IMR-90 (cell line): ENCODE results near the gene LEP. TPM values are rescaled to one million over a fixed set of nuclear protein-coding genes. Genes with fewer than 3 reads are reported as not detected.
A peak's percentile ranks its signal among the peaks of the same experiment; 100 is the strongest.

Experiments used
- ATAC-seq: fragments of 200-7000 bp; cut with Tn5 transposase; 2 replicates; pipeline ENCODE4 v1.9.1; 2020; ENCODE audit warnings: low read depth, mild to moderate bottlenecking, moderate library complexity
- Bru-seq: library from RNA; stranded (reverse); fragments of 400-500 nt; gene quantifications from one replicate; lab custom pipeline; 2021; lab: Mats Ljungman, UMichigan
- BruChase-seq, 2 experiments: library from RNA; stranded (reverse); fragments of 400-500 nt; gene quantifications; one replicate each; lab custom pipeline; 2021; lab: Mats Ljungman, UMichigan
- BruUV-seq: library from RNA; stranded (reverse); fragments of 400-500 nt; replicated peaks from 2 replicates; lab custom pipeline; 2021; lab: Mats Ljungman, UMichigan
- CTCF ChIA-PET: fragments of 300-600 bp; formaldehyde crosslinking; extraction: SDS; loops from one replicate; lab custom pipeline; 2021; ENCODE audit warnings: antibody characterized with exemption; lab: Yijun Ruan, JAX
- POLR2A ChIA-PET: fragments of 300-600 bp; sonication (Branson Sonifier 250); formaldehyde crosslinking; loops from one replicate; lab custom pipeline; 2022; ENCODE audit warnings: antibody characterized with exemption; ENCODE audit not compliant: unreplicated experiment; lab: Charles Lee
- DNase-seq: peaks from one replicate; pipeline ENCODE4 v3.0.0; 2013
- H2AFZ ChIP-seq: replicated peaks from 2 replicates; pipeline ENCODE3; 2013; ENCODE audit warnings: low read length, mild to moderate bottlenecking; ENCODE audit not compliant: poor library complexity
- H2AK5ac ChIP-seq: 2 replicates; pipeline ENCODE4 v1.6.1; 2013; ENCODE audit warnings: low read depth, low read length, inconsistent platforms
- H2AK9ac ChIP-seq: replicated peaks from 2 replicates; pipeline ENCODE3; 2013; ENCODE audit warnings: mild to moderate bottlenecking, low read depth, low read length, moderate library complexity; ENCODE audit not compliant: poor library complexity
- H2BK120ac ChIP-seq: 2 replicates; pipeline ENCODE4 v1.6.1; 2013; ENCODE audit warnings: low read depth, low read length, inconsistent platforms
- H2BK15ac ChIP-seq: 3 replicates; pipeline ENCODE4 v1.6.1; 2013; ENCODE audit warnings: low read depth, low read length, inconsistent platforms
- H2BK20ac ChIP-seq: 2 replicates; pipeline ENCODE4 v1.6.1; 2013; ENCODE audit warnings: low read depth, mild to moderate bottlenecking, inconsistent platforms, low read length, moderate library complexity
- H2BK5ac ChIP-seq: 2 replicates; pipeline ENCODE4 v1.6.1; 2013; ENCODE audit warnings: mild to moderate bottlenecking, low read depth, low read length, inconsistent platforms; ENCODE audit not compliant: poor library complexity, severe bottlenecking
- H3K14ac ChIP-seq: replicated peaks from 2 replicates; pipeline ENCODE4 v1.6.1; 2013; ENCODE audit warnings: low read depth, low read length, inconsistent platforms
- H3K18ac ChIP-seq: 2 replicates; pipeline ENCODE4 v1.6.1; 2013; ENCODE audit warnings: low read depth, low read length, control low read depth
- H3K23ac ChIP-seq: 2 replicates; pipeline ENCODE4 v1.6.1; 2013; ENCODE audit warnings: low read depth, low read length, inconsistent platforms
- H3K27ac ChIP-seq: 2 replicates; pipeline ENCODE4 v1.5.1; 2013; ENCODE audit warnings: mild to moderate bottlenecking, control low read depth, low read length; ENCODE audit not compliant: insufficient read depth
- H3K27me3 ChIP-seq: 2 replicates; pipeline ENCODE4 v1.6.1; 2013; ENCODE audit warnings: low read length; ENCODE audit not compliant: control insufficient read depth, insufficient read depth
- H3K36me3 ChIP-seq: 2 replicates; pipeline ENCODE4 v1.6.1; 2013; ENCODE audit warnings: low read length, mixed read lengths; ENCODE audit not compliant: control insufficient read depth, insufficient read depth
- H3K4ac ChIP-seq: 2 replicates; pipeline ENCODE4 v1.6.1; 2013; ENCODE audit warnings: low read depth, low read length, inconsistent platforms
- H3K4me1 ChIP-seq: 2 replicates; pipeline ENCODE4 v1.6.1; 2013; ENCODE audit warnings: low read length, mixed read lengths; ENCODE audit not compliant: control insufficient read depth, insufficient read depth
- H3K4me2 ChIP-seq: 2 replicates; pipeline ENCODE4 v1.6.1; 2013; ENCODE audit warnings: low read depth, mild to moderate bottlenecking, control low read depth, low read length, moderate library complexity
- H3K4me3 ChIP-seq: 2 replicates; pipeline ENCODE4 v1.5.1; 2013; ENCODE audit warnings: low read depth, mild to moderate bottlenecking, control low read depth, low read length, moderate library complexity; ENCODE audit not compliant: insufficient read depth
- H3K56ac ChIP-seq: 2 replicates; pipeline ENCODE4 v1.6.1; 2013; ENCODE audit warnings: low read length, inconsistent platforms; ENCODE audit not compliant: insufficient read depth; ENCODE audit errors: extremely low read depth
- H3K79me1 ChIP-seq, 2 experiments: 2 replicates each; pipeline ENCODE4 v1.6.1; 2013; ENCODE audit warnings: low read length in 2 of 2, inconsistent platforms in 1 of 2, low read depth in 1 of 2
- H3K9ac ChIP-seq: 2 replicates; pipeline ENCODE4 v1.6.1; 2013; ENCODE audit warnings: low read depth, low read length, control low read depth
- H3K9me1 ChIP-seq: 2 replicates; pipeline ENCODE4 v1.6.1; 2013; ENCODE audit warnings: low read length, inconsistent platforms; ENCODE audit not compliant: insufficient read depth
- H3K9me3 ChIP-seq: 2 replicates; pipeline ENCODE4 v1.6.1; 2013; ENCODE audit warnings: low read length; ENCODE audit not compliant: control insufficient read depth, insufficient read depth
- H4K20me1 ChIP-seq: 2 replicates; pipeline ENCODE4 v1.6.1; 2013; ENCODE audit warnings: low read length, inconsistent platforms; ENCODE audit not compliant: insufficient read depth
- H4K5ac ChIP-seq: 2 replicates; pipeline ENCODE4 v1.6.1; 2013; ENCODE audit warnings: mild to moderate bottlenecking, low read depth, low read length, control low read depth
- H4K8ac ChIP-seq, 2 experiments: 2 replicates each; pipeline ENCODE4 v1.6.1; 2013; ENCODE audit warnings: low read depth in 2 of 2, low read length in 2 of 2, control low read depth in 1 of 2, inconsistent platforms in 1 of 2
- H4K91ac ChIP-seq: 2 replicates; pipeline ENCODE4 v1.6.1; 2013; ENCODE audit warnings: low read depth, low read length, inconsistent platforms; ENCODE audit not compliant: insufficient read depth
- BHLHE40 ChIP-seq: fragments of 150-350 bp; IDR thresholded peaks from 2 replicates; pipeline ENCODE4 v1.6.1; 2016; ENCODE audit warnings: mild to moderate bottlenecking, low read depth, low read length
- CEBPB ChIP-seq: IDR thresholded peaks from 2 replicates; pipeline ENCODE4 v1.6.1; 2012; ENCODE audit warnings: low read depth, low read length, improper control_type of control experiment
- MAZ ChIP-seq: IDR thresholded peaks from 2 replicates; pipeline ENCODE4 v1.6.1; 2012; ENCODE audit warnings: low read depth, mild to moderate bottlenecking, low read length, improper control_type of control experiment, moderate library complexity, borderline replicate concordance
- WGBS, 2 experiments: methylation state at CpG; one replicate each; pipeline versions ENCODE4 v1.1.5 to v1.1.7; 2013; ENCODE audit warnings: missing lambda C conversion rate in 2 of 2; ENCODE audit not compliant: insufficient read length in 1 of 2; ENCODE audit errors: extremely low coverage in 2 of 2; 5-methylcytosine and 5-hydroxymethylcytosine counted together
- dilution Hi-C: fragments of 300-500 bp; cut with HindIII; formaldehyde crosslinking; loops from one replicate; pipeline ENCODE4 v1.14.3; 2018; ENCODE audit warnings: low sequenced_read_pairs; ENCODE audit not compliant: unreplicated experiment
- in situ Hi-C: fragments of 300-500 bp; cut with MboI; formaldehyde crosslinking; loops from 3 replicates; pipeline ENCODE4 v1.14.3; 2019; ENCODE audit warnings: low sequenced_read_pairs, inconsistent platforms, mixed read lengths
- intact Hi-C: fragments of 100-400 bp; cut with micrococcal nuclease; formaldehyde crosslinking; loops from 2 replicates; pipeline ENCODE4 v1.10.0; 2022
- long read RNA-seq: library from polyadenylated mRNA; unstranded; transcript quantifications from one replicate; pipeline ENCODE4 v2.0.0, GENCODE V29; 2021; ENCODE audit not compliant: unreplicated experiment
- polyA plus RNA-seq, 3 experiments: library from polyadenylated mRNA; depleted of rRNA; stranded (reverse); fragments of >200 nt; gene quantifications; 2 replicates each; pipeline ENCODE4 v1.2.3, GENCODE V29; 2012; ENCODE audit warnings: low replicate concordance in 1 of 3
- total RNA-seq: library from RNA; depleted of rRNA; stranded (reverse); fragments of >200 nt; gene quantifications from 2 replicates; pipeline ENCODE4 v1.2.3, GENCODE V29; 2012; rRNA removed

LEP gene
- not detected in 2 replicates for total RNA-seq
- polyA plus RNA-seq (2012; rRNA removed) = not detected in 2 replicates
- not detected in 2 replicates for polyA plus RNA-seq (2012; cell fraction: cytosol; rRNA removed)
- polyA plus RNA-seq (2012; cell fraction: nucleus; rRNA removed; ENCODE audit: low replicate concordance) = not detected in 2 replicates
- not detected for Bru-seq, nascent RNA
- BruChase-seq, experiment 1, labeled RNA remaining after a 6-hour chase = not detected
- BruChase-seq, experiment 2, labeled RNA remaining after a 2-hour chase = not detected
- long read RNA-seq = 0 reads

GRCh38 chr7:128240696-128241386 is at the start of gene LEP:
LEP (plus strand) TSS chr7:128241278; CDS start chr7:128252019, 10,741 bp downstream.
- ATAC-seq (no peak), DNase-seq (no peak)
- H3K4me1 ChIP-seq = no peaks in the 10 kb centered on the region
- no peak within 1 kb of the TSS for H4K5ac ChIP-seq
- no peak within 1 kb of the TSS for H2AK9ac ChIP-seq
- no peak within 1 kb of the TSS for H2BK120ac ChIP-seq
- H3K4me3 ChIP-seq = no peak within 1 kb of the TSS
- no peak within 1 kb of the TSS for H3K14ac ChIP-seq
- peaks cover 17% of the 10 kb centered on the region for H3K9me3 ChIP-seq
- no TSS peak for BruUV-seq
- H3K9ac ChIP-seq = no peak within 1 kb of the TSS
- ChIA-PET POLR2A (no interaction called here), CTCF (no interaction called here)
- H2AFZ ChIP-seq = no peak within 1 kb of the TSS
- H3K4ac ChIP-seq = no peak within 1 kb of the TSS
- H3K56ac ChIP-seq = no peak within 1 kb of the TSS
- no peak within 1 kb of the TSS for H4K91ac ChIP-seq
- intact Hi-C loops (no loop called here), in situ Hi-C loops (no loop called here), dilution Hi-C loops (no loop called here)
- TF ChIP-seq CEBPB (peak; percentile 28; the same call in 1 of the 2 replicates), MAZ (no peak), BHLHE40 (no peak)
- no peaks in the 10 kb centered on the region for H3K36me3 ChIP-seq
- H3K23ac ChIP-seq = no peak within 1 kb of the TSS
- H2AK5ac ChIP-seq = no peak within 1 kb of the TSS
- H4K20me1 ChIP-seq = no peaks in the 10 kb centered on the region
- 16% methylated on average over 30 of the region's 67 CpGs; no CpG with 5 or more reads in 1 of the 2 experiments for WGBS, 2 experiments
- no peak within 1 kb of the TSS for H3K27ac ChIP-seq
- H3K9me1 ChIP-seq = no peaks in the 10 kb centered on the region
- no peaks in the 10 kb centered on the region for H3K79me1 ChIP-seq
- no peak within 1 kb of the TSS for H3K18ac ChIP-seq
- H2BK20ac ChIP-seq = no peak within 1 kb of the TSS
- no peak within 1 kb of the TSS for H4K8ac ChIP-seq
- no peak within 1 kb of the TSS for H2BK5ac ChIP-seq
- H3K4me2 ChIP-seq = no peak within 1 kb of the TSS
- H3K27me3 ChIP-seq = peaks cover 48% of the 10 kb centered on the region
- no peak within 1 kb of the TSS for H2BK15ac ChIP-seq
